HCT116 (cell line): ENCODE measurements around the gene ZNF646.

Experiments used
- EGR1 ChIP-seq: IDR thresholded peaks from 2 replicates; pipeline ENCODE4 v1.6.1; 2012; ENCODE audit warnings: low read depth
- ELF1 ChIP-seq: IDR thresholded peaks from 2 replicates; pipeline ENCODE4 v1.6.1; 2012; ENCODE audit warnings: low read depth, borderline replicate concordance
- EZH2 ChIP-seq: fragments of 200-600 bp; sonication (generic); IDR thresholded peaks from 2 replicates; pipeline ENCODE4 v1.6.1; 2017; ENCODE audit warnings: antibody characterized with exemption, mixed run types
- POLR2A ChIP-seq: IDR thresholded peaks from 2 replicates; pipeline ENCODE4 v1.7.0; 2011; ENCODE audit warnings: borderline replicate concordance; ENCODE audit not compliant: insufficient read depth, insufficient read length; ENCODE audit errors: extremely low read depth
- POLR2AphosphoS5 ChIP-seq: IDR thresholded peaks from 2 replicates; pipeline ENCODE4 v1.6.1; 2011; ENCODE audit warnings: mild to moderate bottlenecking, low read depth, low read length, moderate library complexity
- RAD21 ChIP-seq: IDR thresholded peaks from 2 replicates; pipeline ENCODE4 v1.6.1; 2012; ENCODE audit warnings: low read depth, mild to moderate bottlenecking
- SIN3A ChIP-seq: IDR thresholded peaks from 2 replicates; pipeline ENCODE4 v1.6.1; 2012; ENCODE audit warnings: low read depth
- YY1 ChIP-seq: IDR thresholded peaks from 2 replicates; pipeline ENCODE4 v1.6.1; 2011; ENCODE audit warnings: low read length, low read depth, moderate library complexity, mild to moderate bottlenecking; ENCODE audit not compliant: insufficient replicate concordance; ENCODE audit errors: extremely low read depth
- ZFX ChIP-seq: fragments of 450-650 bp; IDR thresholded peaks from 2 replicates; pipeline ENCODE4 v1.6.1; 2017
- TF ChIP-seq, protein P1 (sequence below): IDR thresholded peaks from 2 replicates; pipeline ENCODE4 v1.6.1; 2012; ENCODE audit warnings: low read depth
- TF ChIP-seq, protein P2 (sequence below), 3 experiments: fragments of 200-600 bp in 1 of 3; sonication (generic) in 1 of 3; IDR thresholded peaks in 2 of 3; conservative IDR thresholded peaks in 1 of 3; 2 replicates each; pipeline ENCODE4 v1.5.1; 2012 to 2017; ENCODE audit warnings: low read depth in 2 of 3, low read length in 2 of 3, antibody characterized with exemption in 1 of 3, borderline replicate concordance in 1 of 3, control low read depth in 1 of 3, mild to moderate bottlenecking in 1 of 3, mixed read lengths in 1 of 3, mixed run types in 1 of 3, moderate library complexity in 1 of 3; ENCODE audit not compliant: insufficient read depth in 1 of 3
- TF ChIP-seq, protein P3 (sequence below): IDR thresholded peaks from 2 replicates; pipeline ENCODE4 v1.6.1; 2012
- TF ChIP-seq, protein P4 (sequence below): IDR thresholded peaks from 2 replicates; pipeline ENCODE4 v1.6.1; 2011; ENCODE audit warnings: mild to moderate bottlenecking, low read length, moderate library complexity; ENCODE audit not compliant: insufficient replicate concordance; ENCODE audit errors: extremely low read depth
- TF ChIP-seq, protein P5 (sequence below): IDR thresholded peaks from 2 replicates; pipeline ENCODE4 v1.6.1; 2012

DNA sequence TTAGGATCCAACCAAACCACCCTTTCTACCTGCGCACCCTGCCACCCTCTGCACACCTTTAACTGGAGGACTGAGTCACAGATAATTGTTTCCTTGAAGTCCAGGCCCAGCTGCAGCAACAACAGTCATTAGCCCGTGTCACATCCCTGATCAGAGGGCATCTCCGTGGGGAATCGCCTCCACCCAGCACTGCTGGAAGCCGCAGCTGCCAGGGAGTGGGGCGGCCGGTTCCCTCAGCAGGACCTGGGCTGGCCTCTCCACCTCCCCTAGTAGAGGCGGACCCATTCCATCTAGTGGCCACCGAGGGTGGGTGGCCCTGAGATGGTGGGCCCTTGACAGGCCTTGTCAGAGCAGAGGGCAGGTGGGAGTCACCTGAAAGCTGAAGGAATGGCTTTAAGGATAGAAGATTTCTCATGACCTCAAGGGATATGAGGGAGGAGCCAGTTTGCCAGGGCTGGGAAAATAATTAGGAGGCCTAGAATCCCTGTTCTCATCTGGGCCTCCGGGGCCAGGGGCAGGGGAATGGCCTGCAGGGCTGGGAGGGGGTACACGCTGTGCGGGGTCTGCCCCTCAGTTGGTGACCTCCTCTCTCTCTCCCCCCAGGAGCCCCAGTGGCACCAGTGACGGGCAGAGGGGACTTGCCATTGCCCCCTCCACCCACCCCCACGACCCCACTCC, 8.3 kb downstream of the ZNF646 start:
- TF ChIP-seq, protein P1, sequence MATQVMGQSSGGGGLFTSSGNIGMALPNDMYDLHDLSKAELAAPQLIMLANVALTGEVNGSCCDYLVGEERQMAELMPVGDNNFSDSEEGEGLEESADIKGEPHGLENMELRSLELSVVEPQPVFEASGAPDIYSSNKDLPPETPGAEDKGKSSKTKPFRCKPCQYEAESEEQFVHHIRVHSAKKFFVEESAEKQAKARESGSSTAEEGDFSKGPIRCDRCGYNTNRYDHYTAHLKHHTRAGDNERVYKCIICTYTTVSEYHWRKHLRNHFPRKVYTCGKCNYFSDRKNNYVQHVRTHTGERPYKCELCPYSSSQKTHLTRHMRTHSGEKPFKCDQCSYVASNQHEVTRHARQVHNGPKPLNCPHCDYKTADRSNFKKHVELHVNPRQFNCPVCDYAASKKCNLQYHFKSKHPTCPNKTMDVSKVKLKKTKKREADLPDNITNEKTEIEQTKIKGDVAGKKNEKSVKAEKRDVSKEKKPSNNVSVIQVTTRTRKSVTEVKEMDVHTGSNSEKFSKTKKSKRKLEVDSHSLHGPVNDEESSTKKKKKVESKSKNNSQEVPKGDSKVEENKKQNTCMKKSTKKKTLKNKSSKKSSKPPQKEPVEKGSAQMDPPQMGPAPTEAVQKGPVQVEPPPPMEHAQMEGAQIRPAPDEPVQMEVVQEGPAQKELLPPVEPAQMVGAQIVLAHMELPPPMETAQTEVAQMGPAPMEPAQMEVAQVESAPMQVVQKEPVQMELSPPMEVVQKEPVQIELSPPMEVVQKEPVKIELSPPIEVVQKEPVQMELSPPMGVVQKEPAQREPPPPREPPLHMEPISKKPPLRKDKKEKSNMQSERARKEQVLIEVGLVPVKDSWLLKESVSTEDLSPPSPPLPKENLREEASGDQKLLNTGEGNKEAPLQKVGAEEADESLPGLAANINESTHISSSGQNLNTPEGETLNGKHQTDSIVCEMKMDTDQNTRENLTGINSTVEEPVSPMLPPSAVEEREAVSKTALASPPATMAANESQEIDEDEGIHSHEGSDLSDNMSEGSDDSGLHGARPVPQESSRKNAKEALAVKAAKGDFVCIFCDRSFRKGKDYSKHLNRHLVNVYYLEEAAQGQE = no peak
- no peak for TF ChIP-seq YY1
- TF ChIP-seq, protein P2, sequence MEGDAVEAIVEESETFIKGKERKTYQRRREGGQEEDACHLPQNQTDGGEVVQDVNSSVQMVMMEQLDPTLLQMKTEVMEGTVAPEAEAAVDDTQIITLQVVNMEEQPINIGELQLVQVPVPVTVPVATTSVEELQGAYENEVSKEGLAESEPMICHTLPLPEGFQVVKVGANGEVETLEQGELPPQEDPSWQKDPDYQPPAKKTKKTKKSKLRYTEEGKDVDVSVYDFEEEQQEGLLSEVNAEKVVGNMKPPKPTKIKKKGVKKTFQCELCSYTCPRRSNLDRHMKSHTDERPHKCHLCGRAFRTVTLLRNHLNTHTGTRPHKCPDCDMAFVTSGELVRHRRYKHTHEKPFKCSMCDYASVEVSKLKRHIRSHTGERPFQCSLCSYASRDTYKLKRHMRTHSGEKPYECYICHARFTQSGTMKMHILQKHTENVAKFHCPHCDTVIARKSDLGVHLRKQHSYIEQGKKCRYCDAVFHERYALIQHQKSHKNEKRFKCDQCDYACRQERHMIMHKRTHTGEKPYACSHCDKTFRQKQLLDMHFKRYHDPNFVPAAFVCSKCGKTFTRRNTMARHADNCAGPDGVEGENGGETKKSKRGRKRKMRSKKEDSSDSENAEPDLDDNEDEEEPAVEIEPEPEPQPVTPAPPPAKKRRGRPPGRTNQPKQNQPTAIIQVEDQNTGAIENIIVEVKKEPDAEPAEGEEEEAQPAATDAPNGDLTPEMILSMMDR (IDR thresholded peaks at IDR 0.05 in 2 of 3, conservative IDR thresholded peaks at IDR 0.05 in 1 of 3; ENCODE audit: borderline replicate concordance in 1 of 3, insufficient read depth in 1 of 3, low read depth in 2 of 3, low read length in 2 of 3) = no peak
- no peak for TF ChIP-seq RAD21
- TF ChIP-seq, protein P3, sequence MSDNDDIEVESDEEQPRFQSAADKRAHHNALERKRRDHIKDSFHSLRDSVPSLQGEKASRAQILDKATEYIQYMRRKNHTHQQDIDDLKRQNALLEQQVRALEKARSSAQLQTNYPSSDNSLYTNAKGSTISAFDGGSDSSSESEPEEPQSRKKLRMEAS = no peak
- TF ChIP-seq POLR2AphosphoS5 = no peak
- no peak for TF ChIP-seq ZFX
- no peak for TF ChIP-seq POLR2A
- no peak for TF ChIP-seq SIN3A
- TF ChIP-seq EGR1 = no peak
- no peak for TF ChIP-seq EZH2
- TF ChIP-seq, protein P4, sequence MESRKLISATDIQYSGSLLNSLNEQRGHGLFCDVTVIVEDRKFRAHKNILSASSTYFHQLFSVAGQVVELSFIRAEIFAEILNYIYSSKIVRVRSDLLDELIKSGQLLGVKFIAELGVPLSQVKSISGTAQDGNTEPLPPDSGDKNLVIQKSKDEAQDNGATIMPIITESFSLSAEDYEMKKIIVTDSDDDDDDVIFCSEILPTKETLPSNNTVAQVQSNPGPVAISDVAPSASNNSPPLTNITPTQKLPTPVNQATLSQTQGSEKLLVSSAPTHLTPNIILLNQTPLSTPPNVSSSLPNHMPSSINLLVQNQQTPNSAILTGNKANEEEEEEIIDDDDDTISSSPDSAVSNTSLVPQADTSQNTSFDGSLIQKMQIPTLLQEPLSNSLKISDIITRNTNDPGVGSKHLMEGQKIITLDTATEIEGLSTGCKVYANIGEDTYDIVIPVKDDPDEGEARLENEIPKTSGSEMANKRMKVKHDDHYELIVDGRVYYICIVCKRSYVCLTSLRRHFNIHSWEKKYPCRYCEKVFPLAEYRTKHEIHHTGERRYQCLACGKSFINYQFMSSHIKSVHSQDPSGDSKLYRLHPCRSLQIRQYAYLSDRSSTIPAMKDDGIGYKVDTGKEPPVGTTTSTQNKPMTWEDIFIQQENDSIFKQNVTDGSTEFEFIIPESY = no peak
- TF ChIP-seq ELF1 = no peak
- TF ChIP-seq, protein P5, sequence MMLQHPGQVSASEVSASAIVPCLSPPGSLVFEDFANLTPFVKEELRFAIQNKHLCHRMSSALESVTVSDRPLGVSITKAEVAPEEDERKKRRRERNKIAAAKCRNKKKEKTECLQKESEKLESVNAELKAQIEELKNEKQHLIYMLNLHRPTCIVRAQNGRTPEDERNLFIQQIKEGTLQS = no peak
